AG10803 (cell line): ENCODE measurements around the gene DCAF8L2.
"Not testable (repeated sequence)": the region's sequence is repeated elsewhere in the genome, so short reads cannot be mapped to it uniquely, and the experiment has no call there.

Experiments used
- DNase-seq: peaks from one replicate; pipeline ENCODE4 v3.0.0; 2010; ENCODE audit warnings: low read depth
- H3K4me3 ChIP-seq: 2 replicates; pipeline ENCODE4 v1.5.1; 2011; ENCODE audit warnings: mild to moderate bottlenecking, low read length, control low read depth
- TF ChIP-seq, protein P1 (sequence below): conservative IDR thresholded peaks from 2 replicates; pipeline ENCODE4 v1.5.1; 2011; ENCODE audit warnings: mild to moderate bottlenecking, low read length, control low read depth, inconsistent platforms

The DCAF8L2 gene

DNA sequence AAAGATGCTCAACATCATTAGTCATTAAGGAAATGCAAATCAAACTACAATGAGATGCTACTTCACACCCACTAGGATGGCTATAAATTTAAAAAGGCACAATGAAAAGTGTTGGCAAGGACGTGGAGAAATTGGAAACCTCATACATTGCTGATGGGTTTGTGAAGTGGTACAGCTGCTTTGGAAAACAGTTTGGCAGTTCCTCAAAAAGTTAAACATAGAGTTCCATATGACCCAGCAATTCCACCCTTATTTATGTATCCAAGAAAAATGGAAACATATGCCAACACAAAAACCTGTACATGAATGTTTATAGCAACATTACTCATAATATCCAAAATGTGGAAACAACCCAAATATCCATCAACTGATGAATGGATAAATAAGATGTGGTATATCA is 116.4 kb downstream of the DCAF8L2 start:
- TF ChIP-seq, protein P1, sequence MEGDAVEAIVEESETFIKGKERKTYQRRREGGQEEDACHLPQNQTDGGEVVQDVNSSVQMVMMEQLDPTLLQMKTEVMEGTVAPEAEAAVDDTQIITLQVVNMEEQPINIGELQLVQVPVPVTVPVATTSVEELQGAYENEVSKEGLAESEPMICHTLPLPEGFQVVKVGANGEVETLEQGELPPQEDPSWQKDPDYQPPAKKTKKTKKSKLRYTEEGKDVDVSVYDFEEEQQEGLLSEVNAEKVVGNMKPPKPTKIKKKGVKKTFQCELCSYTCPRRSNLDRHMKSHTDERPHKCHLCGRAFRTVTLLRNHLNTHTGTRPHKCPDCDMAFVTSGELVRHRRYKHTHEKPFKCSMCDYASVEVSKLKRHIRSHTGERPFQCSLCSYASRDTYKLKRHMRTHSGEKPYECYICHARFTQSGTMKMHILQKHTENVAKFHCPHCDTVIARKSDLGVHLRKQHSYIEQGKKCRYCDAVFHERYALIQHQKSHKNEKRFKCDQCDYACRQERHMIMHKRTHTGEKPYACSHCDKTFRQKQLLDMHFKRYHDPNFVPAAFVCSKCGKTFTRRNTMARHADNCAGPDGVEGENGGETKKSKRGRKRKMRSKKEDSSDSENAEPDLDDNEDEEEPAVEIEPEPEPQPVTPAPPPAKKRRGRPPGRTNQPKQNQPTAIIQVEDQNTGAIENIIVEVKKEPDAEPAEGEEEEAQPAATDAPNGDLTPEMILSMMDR, result no peak
- no peak for DNase-seq
- H3K4me3 ChIP-seq, result no peak overlapping the region

DNA sequence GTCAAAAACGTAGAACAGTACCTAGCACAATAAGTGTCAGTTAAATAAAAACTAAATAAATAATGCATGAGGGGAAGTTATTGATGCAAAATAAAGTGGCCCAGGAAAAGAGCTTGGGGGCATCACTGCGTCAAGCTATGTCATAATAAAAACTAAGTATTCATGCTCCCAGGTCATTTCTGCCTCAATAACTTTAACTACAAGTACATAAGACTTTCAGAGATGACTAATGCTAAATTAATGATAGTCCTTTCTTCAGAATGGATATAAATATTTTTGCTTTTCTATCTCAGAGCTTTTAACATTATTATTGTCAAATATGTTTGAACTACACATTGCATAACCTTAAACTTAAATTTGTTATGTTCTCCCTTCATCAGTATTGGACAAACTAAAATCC is 125.5 kb downstream of the DCAF8L2 start:
- TF ChIP-seq, protein P1, result no peak
- DNase-seq, result no peak
- H3K4me3 ChIP-seq, result no peak overlapping the region

DNA sequence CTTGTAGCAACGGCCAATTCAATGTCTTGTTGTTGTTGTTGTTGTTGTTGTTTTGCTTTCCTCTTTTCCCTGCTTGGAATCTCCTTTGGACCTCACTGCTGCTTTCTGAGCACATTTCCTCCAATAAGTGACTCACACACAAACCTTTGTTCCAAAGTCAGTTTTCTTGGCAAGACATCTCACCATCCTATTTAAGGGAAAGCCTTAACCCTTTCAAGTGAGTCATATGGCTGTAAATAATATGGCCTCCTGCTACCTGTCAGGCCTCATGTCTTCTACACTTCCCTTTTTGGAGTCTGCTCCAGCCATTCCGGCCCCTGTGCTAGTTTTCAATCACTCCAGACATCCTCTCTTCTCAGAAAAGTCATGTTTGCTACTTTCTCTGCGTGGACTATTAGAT is 138.1 kb downstream of the DCAF8L2 start:
- TF ChIP-seq, protein P1, result no peak
- no peak overlapping the region for H3K4me3 ChIP-seq
- no peak for DNase-seq

DNA sequence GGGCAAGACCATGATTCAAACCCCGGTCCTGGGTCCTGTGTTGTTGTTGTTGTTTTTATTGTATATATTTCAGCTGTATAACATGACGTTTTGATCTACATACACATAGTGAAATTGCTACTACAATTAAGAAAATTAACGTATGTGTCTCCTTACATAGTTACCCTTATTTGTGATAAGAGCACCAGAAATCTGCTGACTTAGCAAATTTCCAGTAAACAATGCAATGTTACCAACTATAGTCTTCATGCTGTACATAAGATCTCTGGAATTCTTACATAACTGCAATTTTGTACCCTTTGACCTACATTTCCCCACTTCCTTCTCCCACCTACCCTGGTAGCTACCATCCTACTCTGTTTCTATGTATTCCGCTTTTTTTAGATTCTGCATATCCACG is 141.8 kb downstream of the DCAF8L2 start:
- TF ChIP-seq, protein P1, result no peak
- no peak for DNase-seq
- no peak overlapping the region for H3K4me3 ChIP-seq

GRCh38 chrX:27735914-27736313 is 145.8 kb downstream of the DCAF8L2 start:
- no peak for DNase-seq
- TF ChIP-seq, protein P1, result no peak
- no peak overlapping the region for H3K4me3 ChIP-seq

DNA sequence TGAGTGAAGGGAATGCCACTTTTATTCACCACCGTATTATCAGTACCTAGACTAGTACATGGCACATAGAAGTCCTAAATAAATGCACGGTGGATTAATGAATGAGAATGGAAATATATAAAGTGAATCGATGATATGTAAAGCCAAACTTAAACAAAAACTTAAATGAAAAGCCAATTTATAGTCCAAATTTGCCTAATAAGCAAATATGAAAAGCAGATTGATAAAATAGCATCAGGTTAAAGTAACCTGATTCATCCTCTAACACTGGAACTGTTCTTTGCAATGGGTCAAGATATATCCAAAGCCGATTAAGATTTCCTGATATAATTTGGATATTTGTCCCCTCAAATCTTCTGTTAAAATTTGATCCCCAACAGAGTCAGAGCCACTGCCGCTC is 150.8 kb downstream of the DCAF8L2 start:
- TF ChIP-seq, protein P1, result no peak
- DNase-seq, result no peak
- no peak overlapping the region for H3K4me3 ChIP-seq

DNA sequence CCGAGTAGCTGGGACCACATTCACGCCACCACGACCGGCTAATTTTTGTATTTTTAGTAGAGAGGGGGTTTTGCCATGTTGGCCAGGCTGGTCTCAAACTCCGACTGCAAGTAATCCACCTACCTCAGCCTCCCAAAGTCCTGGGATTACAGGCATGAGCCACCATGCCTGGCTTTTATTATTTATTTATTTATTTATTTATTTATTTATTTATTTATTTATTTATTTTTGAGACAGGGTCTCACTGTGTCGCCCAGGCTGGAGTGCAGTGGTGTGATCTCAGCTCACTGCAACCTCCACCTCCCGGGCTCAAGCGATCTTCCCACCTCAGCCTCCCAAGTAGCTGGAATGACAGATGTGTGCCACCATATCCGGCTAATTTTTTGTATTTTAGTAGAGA is 153.4 kb downstream of the DCAF8L2 start:
- DNase-seq, H3K4me3 ChIP-seq: not testable (repeated sequence)

- H3K4me3 ChIP-seq, result no peak overlapping the region
- TF ChIP-seq, protein P1, result no peak
- no peak for DNase-seq
Measured at GRCh38 chrX:27746516-27746915, 156.4 kb downstream of the DCAF8L2 start.

DNA sequence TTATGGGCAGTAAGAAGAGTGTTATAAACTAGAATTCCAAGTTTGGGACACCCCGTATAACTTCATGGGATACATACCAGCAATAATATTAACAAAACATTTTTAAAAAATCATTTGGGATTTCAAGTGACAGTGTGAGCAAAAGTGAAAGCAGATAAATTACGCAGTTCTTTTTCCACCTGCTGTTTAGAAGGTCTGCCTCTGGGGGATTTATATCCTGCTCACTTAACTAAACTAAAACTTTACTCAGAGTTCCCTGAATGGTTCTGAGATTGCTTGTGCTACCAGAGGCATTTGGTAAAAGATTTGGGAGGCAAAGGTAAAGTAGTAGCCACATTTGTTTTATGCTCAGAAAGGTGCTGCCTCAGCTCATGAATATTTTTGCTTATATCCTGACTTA is 160.2 kb downstream of the DCAF8L2 start:
- not testable (repeated sequence) for H3K4me3 ChIP-seq, DNase-seq
